Measurements from ENCODE around the gene SMAGP. TPM values are rescaled to one million over a fixed set of nuclear protein-coding genes. Genes with fewer than 3 reads are reported as not detected.

Gene SMAGP
- total RNA-seq, 1 experiment from 2014 or later: 12.4 TPM

DNA sequence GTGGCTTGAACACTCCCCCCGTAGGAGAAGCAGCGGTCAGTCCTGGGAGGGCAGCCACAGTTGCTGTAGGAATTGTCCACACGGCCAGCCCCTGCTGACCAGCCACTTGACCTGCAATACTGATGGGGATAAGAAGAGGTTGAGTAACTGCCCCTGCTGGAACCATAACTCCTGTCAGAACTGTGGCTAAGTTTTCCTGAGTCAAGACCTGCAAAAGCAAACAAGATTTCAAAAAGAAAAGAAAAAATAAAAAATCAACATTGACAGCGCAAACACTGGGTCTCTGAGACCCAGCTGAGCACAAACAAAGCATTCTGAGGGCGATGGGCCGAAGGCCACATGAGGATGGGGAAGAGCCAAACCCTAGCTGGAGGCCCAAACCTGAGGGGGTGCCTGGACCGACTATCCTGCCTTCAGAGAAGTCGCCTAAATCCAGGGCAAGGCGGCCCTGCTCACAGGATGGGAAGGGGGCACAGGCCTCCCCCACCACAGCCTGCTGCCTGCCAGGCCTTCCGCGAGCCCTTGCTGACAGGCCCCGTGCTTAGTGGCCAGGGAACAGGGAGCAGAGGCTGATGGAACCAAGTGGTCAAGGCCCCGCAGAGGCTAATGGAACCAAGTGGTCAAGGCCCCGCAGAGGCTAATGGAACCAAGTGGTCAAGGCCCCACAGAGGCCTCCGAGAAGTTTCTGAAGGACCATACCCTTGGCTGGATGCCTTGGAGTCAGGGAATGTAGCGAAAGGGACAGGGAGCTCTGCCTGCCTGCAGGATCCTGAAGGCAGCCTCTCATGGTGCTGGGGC is 71.4 kb downstream of the SMAGP start:
- no peak overlapping the region for H3K18ac ChIP-seq (ENCODE audit: insufficient read length, low read depth, low read length)
- peaks cover 1% of the 10 kb centered on the region; the same call in 1 of the 2 replicates for H3K27me3 Mint-ChIP-seq (ENCODE audit: low read depth)
- H3K4me3 Mint-ChIP-seq: no peak overlapping the region
- no peaks in the 10 kb centered on the region for H3K4me1 Mint-ChIP-seq
- no peak overlapping the region for H4K8ac ChIP-seq (replicated peaks; ENCODE audit: insufficient read length, low read depth, low read length)
- H3K4ac ChIP-seq (ENCODE audit: low read depth, low read length): no peak overlapping the region
- no peak overlapping the region for H2BK5ac ChIP-seq (ENCODE audit: insufficient read length, low read length)
- no peak overlapping the region for H3K56ac ChIP-seq (ENCODE audit: insufficient read length, low read depth, low read length)
- no peak overlapping the region for H2BK20ac ChIP-seq (ENCODE audit: low read depth, low read length, poor library complexity, severe bottlenecking)
- no peak overlapping the region for H2AFZ ChIP-seq (ENCODE audit: low read length)
- H2BK15ac ChIP-seq (ENCODE audit: low read depth, low read length): no peak overlapping the region
- H3K9ac ChIP-seq (ENCODE audit: extremely low read depth, insufficient read length, low read length): no peak overlapping the region
- no peaks in the 10 kb centered on the region for H3K27me3 ChIP-seq (ENCODE audit: insufficient read depth, low read length)
- H3K4me2 ChIP-seq (ENCODE audit: insufficient read depth, insufficient read length, low read length): no peak overlapping the region
- H3T11ph ChIP-seq (ENCODE audit: low read length): no peak overlapping the region
- no peak overlapping the region; a peak in 1 of 7 replicates for H3K27ac Mint-ChIP-seq
- no peak overlapping the region for H4K91ac ChIP-seq (ENCODE audit: insufficient read length, low read depth, low read length)
- no CpG with 5 or more reads among the region's 16 CpGs for WGBS (ENCODE audit: extremely low coverage, insufficient read length, low lambda C conversion rate)
- H3K14ac ChIP-seq (ENCODE audit: insufficient read depth, low read length): no peak overlapping the region; the same call in 1 of the 2 replicates
- DNase-seq: no peak
- H3K23ac ChIP-seq (ENCODE audit: insufficient read length, low read depth, low read length): no peak overlapping the region
- no peak overlapping the region for H2AK5ac ChIP-seq (ENCODE audit: insufficient read length, low read length)
- no peaks in the 10 kb centered on the region for H3K79me2 ChIP-seq (ENCODE audit: insufficient read depth, low read length)
- peaks cover 0 to 4% (median 1%) of the 10 kb centered on the region in 3 experiments; a peak in 3 of 7 replicates for H3K36me3 Mint-ChIP-seq (ENCODE audit: insufficient read depth in 1 of 3, low read depth in 3 of 3)
- no peaks in the 10 kb centered on the region for H3K9me3 Mint-ChIP-seq
- H2BK12ac ChIP-seq (ENCODE audit: insufficient read length, low read depth, low read length): no peak overlapping the region
- TF ChIP-seq, protein P1, sequence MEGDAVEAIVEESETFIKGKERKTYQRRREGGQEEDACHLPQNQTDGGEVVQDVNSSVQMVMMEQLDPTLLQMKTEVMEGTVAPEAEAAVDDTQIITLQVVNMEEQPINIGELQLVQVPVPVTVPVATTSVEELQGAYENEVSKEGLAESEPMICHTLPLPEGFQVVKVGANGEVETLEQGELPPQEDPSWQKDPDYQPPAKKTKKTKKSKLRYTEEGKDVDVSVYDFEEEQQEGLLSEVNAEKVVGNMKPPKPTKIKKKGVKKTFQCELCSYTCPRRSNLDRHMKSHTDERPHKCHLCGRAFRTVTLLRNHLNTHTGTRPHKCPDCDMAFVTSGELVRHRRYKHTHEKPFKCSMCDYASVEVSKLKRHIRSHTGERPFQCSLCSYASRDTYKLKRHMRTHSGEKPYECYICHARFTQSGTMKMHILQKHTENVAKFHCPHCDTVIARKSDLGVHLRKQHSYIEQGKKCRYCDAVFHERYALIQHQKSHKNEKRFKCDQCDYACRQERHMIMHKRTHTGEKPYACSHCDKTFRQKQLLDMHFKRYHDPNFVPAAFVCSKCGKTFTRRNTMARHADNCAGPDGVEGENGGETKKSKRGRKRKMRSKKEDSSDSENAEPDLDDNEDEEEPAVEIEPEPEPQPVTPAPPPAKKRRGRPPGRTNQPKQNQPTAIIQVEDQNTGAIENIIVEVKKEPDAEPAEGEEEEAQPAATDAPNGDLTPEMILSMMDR (conservative IDR thresholded peaks at IDR 0.05): no peak
- no peaks in the 10 kb centered on the region for H3K23me2 ChIP-seq (ENCODE audit: insufficient read length, low read depth, low read length, poor library complexity, severe bottlenecking)
- no peaks in the 10 kb centered on the region for H3K79me1 ChIP-seq (ENCODE audit: insufficient read depth, low read depth, low read length, poor library complexity, severe bottlenecking)
- no peak overlapping the region for H2BK120ac ChIP-seq (ENCODE audit: low read depth, low read length, poor library complexity, severe bottlenecking)
- no peak overlapping the region for H4K5ac ChIP-seq (ENCODE audit: insufficient read length, low read depth, low read length)
- H3K9me3 ChIP-seq (ENCODE audit: control insufficient read depth, low read depth, low read length): no peaks in the 10 kb centered on the region
- no peaks in the 10 kb centered on the region; the same call in 1 of the 2 replicates for H3K4me1 ChIP-seq (ENCODE audit: insufficient read depth, low read length)
- H3K27ac ChIP-seq (ENCODE audit: insufficient read length, low read depth, low read length): no peak overlapping the region
- H4K20me1 ChIP-seq (ENCODE audit: control insufficient read depth, insufficient read depth, insufficient read length): no peaks in the 10 kb centered on the region

All from H9 (cell line).